DMS79 treated with DMSO at 0.1 percent for 48 hours (cell line): Measurements from ENCODE around the gene SENP1.
"Not testable (repeated sequence)": the region's sequence is repeated elsewhere in the genome, so short reads cannot be mapped to it uniquely, and the experiment has no call there.

Experiments
- DNase-seq: peaks from one replicate; lab custom pipeline; 2025; lab: John Stamatoyannopoulos, UW

The SENP1 gene

DNA sequence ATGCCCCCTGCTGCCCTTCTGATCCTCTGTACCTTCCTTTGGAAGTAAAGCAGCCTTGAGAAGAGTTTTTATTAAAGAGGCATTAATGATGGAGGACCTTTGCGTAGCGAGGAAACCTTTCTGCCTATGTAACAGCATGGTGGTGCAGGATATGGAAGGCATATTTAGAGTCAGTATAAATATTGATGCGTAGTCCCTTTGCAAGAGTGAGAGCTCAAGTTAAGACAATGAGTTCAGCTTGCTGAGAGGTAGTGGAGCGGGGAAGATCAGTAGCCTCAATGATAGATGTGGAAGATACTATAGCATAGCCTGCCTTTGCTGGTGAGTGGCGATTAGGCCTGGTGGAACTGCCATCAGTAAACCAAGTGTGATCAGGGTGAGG lies 5.4 kb upstream of the SENP1 start:
- DNase-seq = not testable (repeated sequence)

- no peak for DNase-seq
Measured at GRCh38 chr12:48110691-48111311, 4.9 kb upstream of the SENP1 start.

GRCh38 chr12:48109424-48109823 lies 3.5 kb upstream of the SENP1 start:
- DNase-seq = no peak

GRCh38 chr12:48106681-48107613 lies 1.1 kb upstream of the SENP1 start:
- no peak for DNase-seq

DNA sequence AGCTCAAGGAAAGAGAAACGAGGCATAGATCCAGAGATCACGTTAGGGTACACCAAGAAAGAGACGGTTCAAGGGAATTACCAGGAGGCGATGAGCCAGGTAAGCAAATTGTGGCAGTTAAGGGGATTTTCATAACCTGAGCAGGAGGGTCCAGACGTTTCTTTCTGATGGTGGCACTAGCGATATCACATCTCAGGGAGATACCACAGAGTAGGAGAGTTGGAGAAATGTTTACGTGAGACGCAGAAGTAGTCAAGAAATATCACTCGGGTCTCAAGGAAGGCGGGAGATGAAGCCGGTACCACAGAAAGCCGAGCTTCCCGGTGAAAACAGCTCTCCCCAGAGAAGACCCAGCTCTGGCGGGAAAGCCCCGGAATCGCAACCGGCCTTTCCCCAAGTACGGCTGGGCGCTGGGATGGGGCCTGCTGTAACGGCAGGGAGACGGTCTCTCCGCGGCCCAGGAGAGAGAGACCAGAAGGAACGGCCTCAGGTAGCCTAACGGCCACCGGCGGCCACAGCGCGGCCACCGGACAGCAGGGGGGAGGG lies 485 bp downstream of the SENP1 start:
- DNase-seq = peak; percentile 40

DNA sequence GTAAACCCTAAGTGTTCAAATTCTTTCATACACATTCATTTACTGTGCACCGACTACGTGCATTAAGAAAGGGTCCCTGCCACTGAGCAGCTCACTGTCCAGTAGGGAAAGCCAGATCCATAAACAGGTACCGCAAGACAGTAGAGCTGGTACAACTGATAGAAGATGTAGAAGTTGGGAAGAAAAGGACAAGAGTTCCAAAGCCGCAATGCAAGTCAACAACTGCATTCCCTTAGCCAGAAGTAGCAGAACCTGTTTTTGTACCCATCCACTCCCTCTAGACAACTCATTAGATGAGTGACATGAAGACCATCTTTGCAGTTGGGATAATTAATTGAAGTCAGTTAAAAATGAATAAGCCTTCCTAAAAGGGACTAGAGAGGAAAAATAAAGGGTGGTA lies 1.3 kb downstream of the SENP1 start:
- DNase-seq = peak; percentile 29

- DNase-seq = no peak
Measured at GRCh38 chr12:48092611-48093010, 13.3 kb downstream of the SENP1 start.

DNA sequence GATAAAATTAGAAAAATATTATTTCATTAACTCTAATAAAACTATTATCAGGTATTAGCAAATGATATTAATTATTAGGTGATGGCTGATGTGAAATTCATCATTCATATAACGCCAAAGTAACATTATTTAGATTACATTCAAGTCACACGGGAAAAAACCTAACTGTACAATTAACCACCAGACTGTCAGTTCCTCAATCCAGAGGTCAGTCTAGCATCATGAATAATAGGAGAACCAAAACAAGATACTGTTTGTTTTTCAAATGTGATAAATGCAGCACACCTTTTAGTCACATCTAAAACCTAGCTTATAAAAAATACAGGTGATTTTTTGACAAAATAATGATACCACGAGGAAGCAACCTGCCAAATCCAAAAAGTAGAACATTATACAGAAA lies 19.6 kb downstream of the SENP1 start:
- no peak for DNase-seq

DNA sequence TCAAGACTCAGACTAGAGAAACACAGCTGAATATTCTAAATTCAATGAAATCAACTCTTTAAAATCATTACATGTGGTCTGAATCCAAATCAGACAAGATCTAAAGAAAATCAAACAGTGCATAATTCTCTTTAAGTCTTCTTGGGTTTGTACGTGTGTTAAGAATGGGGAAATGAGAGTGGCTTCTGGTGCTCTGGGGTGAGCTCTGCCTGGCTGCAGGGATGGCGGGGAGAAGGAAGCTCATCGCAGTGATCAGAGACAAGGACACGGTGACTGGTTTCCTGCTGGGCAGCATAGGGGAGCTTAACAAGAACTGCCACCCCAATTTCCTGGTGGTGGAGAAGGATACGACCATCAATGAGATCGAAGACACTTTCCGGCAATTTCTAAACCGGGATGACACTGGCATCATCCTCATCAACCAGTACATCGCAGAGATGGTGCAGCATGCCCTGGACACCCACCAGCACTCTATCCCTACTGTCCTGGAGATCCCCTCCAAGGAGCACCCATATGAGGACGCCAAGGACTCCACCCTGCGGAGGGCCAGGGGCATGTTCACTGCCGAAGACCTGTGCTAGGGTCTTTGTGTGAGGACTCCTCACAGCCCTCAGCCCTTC lies 20.9 kb downstream of the SENP1 start:
- DNase-seq = no peak

- DNase-seq = peak; percentile 5
Measured at GRCh38 chr12:48084066-48084465, 21.8 kb downstream of the SENP1 start.

DNA sequence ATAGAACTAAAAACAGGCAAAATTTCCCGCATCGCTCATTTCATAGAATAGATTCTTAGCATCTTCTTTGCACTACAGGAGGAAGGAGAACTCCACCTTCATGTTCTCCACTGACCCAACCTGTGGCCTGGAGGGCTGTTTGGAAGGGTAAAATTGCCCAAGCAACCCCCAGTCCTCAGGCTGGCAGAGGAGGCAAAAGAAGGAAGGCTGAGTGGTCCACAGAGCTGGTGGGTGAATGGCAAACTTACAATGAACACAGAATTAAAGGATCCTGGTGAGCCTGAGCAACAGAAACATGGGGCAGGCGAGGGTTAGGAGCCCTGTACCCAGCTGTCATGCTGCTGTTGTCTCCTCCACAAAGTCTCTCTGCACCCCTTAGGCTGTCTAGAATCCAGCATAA lies 25.1 kb downstream of the SENP1 start:
- DNase-seq = no peak

- no peak for DNase-seq
Measured at GRCh38 chr12:48080285-48080684, 25.6 kb downstream of the SENP1 start.

GRCh38 chr12:48078901-48079300 lies 27.0 kb downstream of the SENP1 start:
- DNase-seq = no peak

- DNase-seq = no peak
Measured at GRCh38 chr12:48077111-48077510, 28.8 kb downstream of the SENP1 start.

- no peak for DNase-seq
Measured at GRCh38 chr12:48075832-48076231, 30.0 kb downstream of the SENP1 start.

DNA sequence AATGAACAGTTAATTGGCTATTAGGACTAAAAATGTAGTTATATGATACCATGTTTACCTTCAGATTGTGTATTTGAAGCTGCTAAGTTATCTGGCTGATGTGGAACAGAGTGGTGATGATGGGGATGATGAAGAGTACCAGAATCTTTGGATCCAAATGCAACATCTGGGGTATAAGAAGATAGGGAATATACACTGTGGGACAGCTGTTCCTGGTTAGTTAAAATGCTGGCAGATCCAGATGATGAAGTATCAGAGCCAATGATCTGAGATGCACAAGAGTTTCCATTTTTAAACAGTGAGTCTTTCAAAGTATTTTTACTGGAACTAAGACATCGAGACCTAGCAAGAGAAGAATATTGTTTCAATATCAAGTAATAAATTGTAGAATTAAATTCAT lies 31.6 kb downstream of the SENP1 start:
- DNase-seq = no peak

- DNase-seq = no peak
Measured at GRCh38 chr12:48072266-48072665, 33.6 kb downstream of the SENP1 start.

- no peak for DNase-seq
Measured at GRCh38 chr12:48071808-48072207, 34.1 kb downstream of the SENP1 start.

GRCh38 chr12:48070731-48071130 lies 35.1 kb downstream of the SENP1 start:
- no peak for DNase-seq

GRCh38 chr12:48070033-48070432 lies 35.8 kb downstream of the SENP1 start:
- DNase-seq = no peak

DNA sequence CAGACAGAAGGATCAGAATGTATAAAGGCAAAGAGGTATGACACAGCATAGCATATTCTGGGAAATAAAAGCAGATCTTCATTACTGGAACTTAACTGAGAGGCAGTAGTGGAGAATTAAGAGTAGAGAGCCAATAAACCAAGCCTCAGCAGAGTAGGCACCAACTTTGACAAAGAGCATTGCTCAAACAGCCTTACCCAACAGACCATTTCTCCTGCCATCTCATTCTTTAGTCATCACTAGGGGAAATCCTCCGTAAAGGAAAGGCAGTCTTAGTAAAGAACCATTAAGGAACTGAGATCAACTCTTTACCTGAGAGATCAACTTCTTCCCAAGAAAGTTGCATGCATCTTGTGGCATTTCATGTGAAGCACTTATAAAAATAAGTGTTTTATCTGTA lies 36.6 kb downstream of the SENP1 start:
- DNase-seq = no peak

DNA sequence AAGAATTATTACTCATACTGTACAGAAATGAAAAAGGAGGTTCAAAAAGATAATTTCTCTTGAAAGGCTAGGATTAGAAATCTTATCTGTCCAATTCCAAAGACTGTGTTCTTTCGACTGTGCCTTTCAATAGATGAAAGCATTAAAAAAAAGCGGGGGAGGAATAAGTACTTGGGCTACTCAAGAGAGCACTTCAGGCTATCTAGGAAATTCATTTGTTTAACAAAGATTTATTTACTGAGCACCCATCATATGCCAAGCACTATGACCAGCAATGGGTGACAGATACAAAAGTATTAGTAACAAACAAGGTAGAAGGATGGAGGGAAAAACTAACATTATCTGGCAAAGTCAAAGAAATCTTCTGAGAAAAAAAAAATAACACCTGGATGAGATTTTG lies 37.4 kb downstream of the SENP1 start:
- no peak for DNase-seq
